Measurements from ENCODE around the gene ZSCAN12. TPM values are rescaled to one million over a fixed set of nuclear protein-coding genes. Genes with fewer than 3 reads are reported as not detected.
"Not testable (repeated sequence)": the region's sequence is repeated elsewhere in the genome, so short reads cannot be mapped to it uniquely, and the experiment has no call there.

The ZSCAN12 gene
- polyA plus RNA-seq, 2 donors = 0.79 to 0.99 TPM

DNA sequence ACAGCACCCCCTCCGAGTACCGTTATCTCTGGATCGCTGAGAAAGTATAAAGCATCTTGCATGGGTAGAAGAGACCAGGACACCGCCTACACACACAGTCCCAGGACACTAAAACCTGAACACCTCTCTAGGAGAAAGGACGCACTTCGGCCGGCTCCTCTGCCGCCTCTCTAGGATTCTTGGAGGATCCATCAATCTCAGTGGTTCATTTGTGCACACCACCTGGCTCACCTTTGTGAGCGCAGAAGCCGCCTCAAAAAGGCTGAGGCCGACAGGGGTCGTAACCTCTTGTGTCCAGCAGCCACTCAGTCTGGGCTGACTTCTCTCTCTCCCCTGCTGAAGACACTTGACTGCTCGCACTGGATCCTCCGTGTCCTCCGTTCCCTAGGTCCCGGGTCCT lies 30.2 kb upstream of the ZSCAN12 start:
- H3K9me3 ChIP-seq (ENCODE audit: control insufficient read depth in 2 of 2, insufficient read depth in 1 of 2, low read depth in 1 of 2, low read length in 1 of 2) = no peaks in the 10 kb centered on the region
- no peaks in the 10 kb centered on the region for H3K36me3 ChIP-seq (ENCODE audit: control insufficient read depth in 2 of 2, insufficient read depth in 2 of 2, low read length in 1 of 2)
- H3K4me1 ChIP-seq (ENCODE audit: control insufficient read depth in 2 of 2, insufficient read depth in 2 of 2, low read length in 1 of 2) = no peaks in the 10 kb centered on the region
- H3K4me3 ChIP-seq (ENCODE audit: low read depth in 1 of 2, low read length in 2 of 2) = no peak overlapping the region
- H3K27ac ChIP-seq (ENCODE audit: low read depth in 2 of 2, low read length in 1 of 2) = no peak overlapping the region
- WGBS, 2 donors = 91 to 92% methylated on average over 16 of the region's 16 CpGs
- no peaks in the 10 kb centered on the region for H3K27me3 ChIP-seq (ENCODE audit: control insufficient read depth in 1 of 2, insufficient read depth in 2 of 2, low read length in 2 of 2)

DNA sequence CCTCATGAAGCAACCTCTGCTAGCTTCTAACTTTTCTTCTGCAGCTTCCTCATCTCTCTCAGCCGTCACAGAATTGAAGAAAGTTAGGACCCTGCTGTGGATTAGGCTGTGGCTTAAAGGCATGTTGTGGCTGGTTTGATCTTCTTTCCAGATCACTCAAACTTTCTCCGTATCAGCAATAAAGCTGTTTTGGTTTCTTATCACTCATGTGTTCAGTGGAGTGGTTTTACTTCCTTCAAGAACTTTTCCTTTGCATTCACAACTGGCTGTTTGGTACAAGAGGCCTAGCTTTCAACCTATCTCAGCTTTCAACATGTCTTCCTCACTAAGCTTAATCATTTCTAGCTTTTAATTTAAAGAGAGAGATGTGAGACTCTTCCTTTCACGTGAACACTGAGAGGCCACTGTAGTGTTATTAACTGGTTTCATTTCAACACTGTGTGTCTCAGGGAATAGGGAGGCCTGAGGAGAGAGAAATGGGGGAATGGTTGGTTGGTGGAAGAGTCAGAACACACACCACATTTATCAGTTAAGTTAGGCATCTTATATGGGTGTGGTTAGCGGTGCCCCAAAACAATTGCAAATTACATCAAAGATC lies 26.5 kb upstream of the ZSCAN12 start:
- no peak overlapping the region for H3K27ac ChIP-seq (ENCODE audit: low read depth in 2 of 2, low read length in 1 of 2)
- WGBS, 2 donors = 74 to 87% methylated on average over 4 of the region's 4 CpGs
- H3K36me3 ChIP-seq (ENCODE audit: control insufficient read depth in 2 of 2, insufficient read depth in 2 of 2, low read length in 1 of 2) = no peaks in the 10 kb centered on the region
- no peaks in the 10 kb centered on the region for H3K4me1 ChIP-seq (ENCODE audit: control insufficient read depth in 2 of 2, insufficient read depth in 2 of 2, low read length in 1 of 2)
- H3K9me3 ChIP-seq (ENCODE audit: control insufficient read depth in 2 of 2, insufficient read depth in 1 of 2, low read depth in 1 of 2, low read length in 1 of 2) = no peaks in the 10 kb centered on the region
- no peaks in the 10 kb centered on the region for H3K27me3 ChIP-seq (ENCODE audit: control insufficient read depth in 1 of 2, insufficient read depth in 2 of 2, low read length in 2 of 2)
- H3K4me3 ChIP-seq (ENCODE audit: low read depth in 1 of 2, low read length in 2 of 2) = no peak overlapping the region

DNA sequence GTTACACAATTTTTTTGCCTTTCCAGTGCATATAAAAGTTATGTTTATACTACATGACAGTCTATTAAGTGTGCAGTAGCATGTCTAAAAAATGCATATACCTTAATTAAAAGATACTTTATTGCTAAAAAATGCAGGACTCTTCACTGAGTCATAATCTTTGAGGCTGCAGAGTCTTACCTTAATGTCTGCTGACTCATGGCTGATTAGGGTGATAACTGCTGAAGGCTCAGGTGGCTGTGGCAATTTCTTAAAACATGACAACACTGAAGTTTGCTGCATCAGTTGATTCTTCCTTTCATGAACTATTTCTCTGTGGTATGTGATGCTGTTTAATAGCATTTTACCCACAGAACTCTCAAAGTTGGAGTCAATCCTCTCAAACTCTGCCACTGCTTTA lies 24.6 kb upstream of the ZSCAN12 start:
- Histone ChIP-seq H3K27ac (ENCODE audit: low read depth in 2 of 2, low read length in 1 of 2) (no peak overlapping the region), H3K27me3 (ENCODE audit: control insufficient read depth in 1 of 2, insufficient read depth in 2 of 2, low read length in 2 of 2) (no peaks in the 10 kb centered on the region), H3K9me3 (ENCODE audit: control insufficient read depth in 2 of 2, insufficient read depth in 1 of 2, low read depth in 1 of 2, low read length in 1 of 2) (no peaks in the 10 kb centered on the region), H3K4me3 (ENCODE audit: low read depth in 1 of 2, low read length in 2 of 2) (no peak overlapping the region), H3K36me3 (ENCODE audit: control insufficient read depth in 2 of 2, insufficient read depth in 2 of 2, low read length in 1 of 2) (no peaks in the 10 kb centered on the region), H3K4me1 (ENCODE audit: control insufficient read depth in 2 of 2, insufficient read depth in 2 of 2, low read length in 1 of 2) (no peaks in the 10 kb centered on the region)

DNA sequence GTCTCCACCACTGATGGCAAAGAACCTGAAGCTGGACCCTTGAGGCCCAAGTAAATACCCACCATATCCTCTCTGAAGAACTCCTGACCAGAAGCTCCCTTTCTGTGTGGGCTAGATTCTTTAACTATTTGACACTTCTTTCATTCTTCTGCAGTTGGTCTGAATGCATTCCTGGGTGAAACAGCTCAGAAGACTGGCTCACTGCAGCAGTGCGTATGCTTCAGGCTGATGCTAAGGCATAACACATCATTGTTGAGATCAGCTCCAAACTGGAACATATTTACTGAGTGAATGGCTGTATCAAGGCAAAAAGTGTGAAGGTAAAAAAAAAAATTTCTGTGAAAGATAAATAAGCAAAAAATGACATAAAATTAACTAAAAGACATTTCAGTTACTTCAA lies 24.0 kb upstream of the ZSCAN12 start:
- Histone ChIP-seq H3K9me3 (ENCODE audit: control insufficient read depth in 2 of 2, insufficient read depth in 1 of 2, low read depth in 1 of 2, low read length in 1 of 2) (no peaks in the 10 kb centered on the region), H3K27ac (ENCODE audit: low read depth in 2 of 2, low read length in 1 of 2) (no peak overlapping the region), H3K36me3 (ENCODE audit: control insufficient read depth in 2 of 2, insufficient read depth in 2 of 2, low read length in 1 of 2) (no peaks in the 10 kb centered on the region), H3K27me3 (ENCODE audit: control insufficient read depth in 1 of 2, insufficient read depth in 2 of 2, low read length in 2 of 2) (no peaks in the 10 kb centered on the region), H3K4me3 (ENCODE audit: low read depth in 1 of 2, low read length in 2 of 2) (no peak overlapping the region), H3K4me1 (ENCODE audit: control insufficient read depth in 2 of 2, insufficient read depth in 2 of 2, low read length in 1 of 2) (no peaks in the 10 kb centered on the region)
- WGBS, 2 donors = 96 to 98% methylated on average over 1 of the region's 1 CpG

DNA sequence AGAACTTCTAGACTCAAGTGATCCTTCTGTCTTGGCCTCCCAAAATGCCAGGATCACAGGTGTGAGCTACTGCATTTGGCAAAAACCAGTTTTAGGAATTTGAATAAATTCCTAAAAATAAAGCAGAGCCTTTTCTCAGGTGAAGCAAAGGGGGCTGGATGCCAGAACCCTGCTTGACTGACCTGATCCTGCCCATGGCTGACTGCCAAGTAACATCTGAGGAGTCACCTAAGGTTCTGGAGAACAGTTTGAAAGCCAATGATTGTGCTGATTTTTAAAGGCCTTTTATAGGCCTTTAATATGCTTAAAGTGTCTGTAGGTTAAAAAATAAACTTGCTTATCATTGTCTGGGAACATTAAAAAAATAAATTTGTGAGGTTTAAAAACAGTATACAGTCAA lies 14.1 kb upstream of the ZSCAN12 start:
- Histone ChIP-seq H3K9me3 (ENCODE audit: control insufficient read depth in 2 of 2, insufficient read depth in 1 of 2, low read depth in 1 of 2, low read length in 1 of 2) (peaks cover 0 to 2% of the 10 kb centered on the region in 2 donors), H3K4me1 (ENCODE audit: control insufficient read depth in 2 of 2, insufficient read depth in 2 of 2, low read length in 1 of 2) (no peaks in the 10 kb centered on the region), H3K27ac (ENCODE audit: low read depth in 2 of 2, low read length in 1 of 2) (no peak overlapping the region), H3K27me3 (ENCODE audit: control insufficient read depth in 1 of 2, insufficient read depth in 2 of 2, low read length in 2 of 2) (no peaks in the 10 kb centered on the region), H3K36me3 (ENCODE audit: control insufficient read depth in 2 of 2, insufficient read depth in 2 of 2, low read length in 1 of 2) (no peaks in the 10 kb centered on the region), H3K4me3 (ENCODE audit: low read depth in 1 of 2, low read length in 2 of 2) (no peak overlapping the region)

DNA sequence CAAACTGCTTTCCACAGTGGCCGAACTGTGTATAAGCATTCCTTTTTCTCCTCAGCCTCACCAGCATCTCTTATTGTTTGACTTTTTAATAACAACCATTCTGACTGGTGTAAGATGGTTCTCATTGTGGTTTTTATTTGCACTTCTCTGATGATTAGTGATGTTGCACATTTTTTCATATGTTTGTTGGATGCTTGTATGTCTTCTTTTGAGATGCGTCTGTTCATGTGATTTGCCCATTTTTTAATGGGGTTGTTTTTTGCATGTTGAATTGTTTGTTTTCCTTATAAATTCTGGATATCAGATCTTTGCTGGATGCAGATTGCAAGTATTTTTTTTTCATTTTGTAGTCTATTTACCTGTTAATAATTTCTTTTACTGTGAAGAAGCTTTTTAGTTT lies 11.2 kb upstream of the ZSCAN12 start:
- Histone ChIP-seq H3K9me3 (ENCODE audit: control insufficient read depth in 2 of 2, insufficient read depth in 1 of 2, low read depth in 1 of 2, low read length in 1 of 2) (peaks cover 0 to 2% of the 10 kb centered on the region in 2 donors), H3K27me3 (ENCODE audit: control insufficient read depth in 1 of 2, insufficient read depth in 2 of 2, low read length in 2 of 2) (no peaks in the 10 kb centered on the region), H3K4me3 (ENCODE audit: low read depth in 1 of 2, low read length in 2 of 2) (no peak overlapping the region), H3K36me3 (ENCODE audit: control insufficient read depth in 2 of 2, insufficient read depth in 2 of 2, low read length in 1 of 2) (no peaks in the 10 kb centered on the region), H3K4me1 (ENCODE audit: control insufficient read depth in 2 of 2, insufficient read depth in 2 of 2, low read length in 1 of 2) (no peaks in the 10 kb centered on the region), H3K27ac (ENCODE audit: low read depth in 2 of 2, low read length in 1 of 2) (no peak overlapping the region)
- WGBS, 2 donors = 84 to 94% methylated on average over 2 of the region's 2 CpGs

DNA sequence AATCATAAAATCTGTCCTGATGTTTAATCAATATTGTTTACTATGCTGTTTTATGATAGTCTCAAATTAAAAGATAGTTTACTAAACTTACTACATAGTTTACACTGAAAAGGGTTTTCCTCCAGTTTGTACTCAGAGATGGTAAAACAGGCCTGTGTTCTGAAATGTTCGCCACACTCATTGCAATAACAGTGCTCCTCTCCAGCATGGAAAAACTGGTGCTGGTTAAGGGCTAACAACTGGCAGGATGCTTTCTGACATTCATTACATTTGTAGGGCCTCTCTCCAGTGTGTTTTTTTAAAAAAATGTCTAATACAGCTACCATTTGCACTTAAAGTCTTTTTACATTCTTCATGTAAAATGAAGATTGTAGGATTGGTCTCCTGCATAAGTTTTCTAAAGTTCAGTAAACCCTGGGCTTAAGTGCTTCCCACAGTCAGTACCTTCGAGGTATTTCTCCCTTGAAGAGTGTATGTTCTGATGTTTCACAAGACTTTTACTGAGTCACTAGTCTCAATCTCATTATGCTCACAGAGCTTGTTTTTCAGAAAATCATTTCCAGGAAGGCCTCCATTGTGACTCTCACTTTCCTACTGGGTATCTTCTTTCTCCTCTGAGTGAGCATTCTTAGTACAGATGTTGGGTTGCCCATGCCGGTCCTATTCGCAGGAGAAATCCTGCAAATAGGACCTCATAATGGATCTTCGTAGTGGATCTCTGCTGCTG lies 8.7 kb upstream of the ZSCAN12 start:
- Histone ChIP-seq H3K36me3 (ENCODE audit: control insufficient read depth in 2 of 2, insufficient read depth in 2 of 2, low read length in 1 of 2) (no peaks in the 10 kb centered on the region), H3K4me3 (ENCODE audit: low read depth in 1 of 2, low read length in 2 of 2) (no peak overlapping the region), H3K27ac (ENCODE audit: low read depth in 2 of 2, low read length in 1 of 2) (no peak overlapping the region), H3K4me1 (ENCODE audit: control insufficient read depth in 2 of 2, insufficient read depth in 2 of 2, low read length in 1 of 2) (no peaks in the 10 kb centered on the region), H3K9me3 (ENCODE audit: control insufficient read depth in 2 of 2, insufficient read depth in 1 of 2, low read depth in 1 of 2, low read length in 1 of 2) (no peaks in the 10 kb centered on the region), H3K27me3 (ENCODE audit: control insufficient read depth in 1 of 2, insufficient read depth in 2 of 2, low read length in 2 of 2) (no peaks in the 10 kb centered on the region)
- WGBS, 2 donors = 83 to 87% methylated on average over 5 of the region's 5 CpGs

DNA sequence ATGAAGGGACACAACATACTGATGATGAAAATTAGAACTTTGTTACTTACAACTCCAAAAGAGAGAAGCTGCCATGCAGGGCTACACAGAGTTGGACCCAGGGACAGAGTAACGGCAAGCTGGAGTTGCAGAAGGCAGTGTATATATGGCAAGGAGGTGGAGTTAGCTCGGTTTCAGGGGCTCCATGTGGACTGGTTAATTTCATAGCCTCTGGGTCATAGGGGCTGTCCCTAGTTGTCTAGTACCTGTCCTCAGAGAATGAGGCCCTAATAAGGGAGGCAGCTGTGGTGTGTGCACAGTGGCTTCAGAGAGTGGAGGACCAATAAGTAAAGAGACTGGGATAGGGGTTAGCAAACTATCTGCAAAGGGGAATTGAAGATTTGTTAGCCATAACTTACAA lies 7.9 kb upstream of the ZSCAN12 start:
- WGBS, 2 donors = 60 to 72% methylated on average over 2 of the region's 2 CpGs
- no peaks in the 10 kb centered on the region for H3K36me3 ChIP-seq (ENCODE audit: control insufficient read depth in 2 of 2, insufficient read depth in 2 of 2, low read length in 1 of 2)

DNA sequence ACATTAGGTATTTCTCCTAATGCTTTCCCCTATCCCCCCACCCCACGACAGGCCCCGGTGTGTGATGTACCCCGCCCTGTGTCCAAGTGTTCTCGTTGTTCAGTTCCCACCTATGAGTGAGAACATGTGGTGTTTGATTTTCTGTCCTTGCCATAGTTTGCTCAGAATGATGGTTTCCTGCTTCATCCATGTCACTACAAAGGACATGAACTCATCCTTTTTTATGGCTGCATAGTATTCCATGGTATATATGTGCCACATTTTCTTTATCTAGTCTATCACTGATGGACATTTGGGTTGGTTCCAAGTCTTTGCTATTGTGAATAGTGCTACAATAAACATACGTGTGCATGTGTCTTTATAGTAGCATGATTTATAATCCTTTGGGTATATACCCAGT lies 4.4 kb upstream of the ZSCAN12 start:
- H3K27ac ChIP-seq (ENCODE audit: low read depth in 2 of 2, low read length in 1 of 2); H3K4me3 ChIP-seq (ENCODE audit: low read depth in 1 of 2, low read length in 2 of 2); H3K27me3 ChIP-seq (ENCODE audit: control insufficient read depth in 1 of 2, insufficient read depth in 2 of 2, low read length in 2 of 2); H3K4me1 ChIP-seq (ENCODE audit: control insufficient read depth in 2 of 2, insufficient read depth in 2 of 2, low read length in 1 of 2); H3K9me3 ChIP-seq (ENCODE audit: control insufficient read depth in 2 of 2, insufficient read depth in 1 of 2, low read depth in 1 of 2, low read length in 1 of 2); H3K36me3 ChIP-seq (ENCODE audit: control insufficient read depth in 2 of 2, insufficient read depth in 2 of 2, low read length in 1 of 2): not testable (repeated sequence)
- WGBS, 2 donors = 76 to 88% methylated on average over 4 to 5 of the region's 5 CpGs

More for the DNA sequence above, 7.9 kb upstream of the ZSCAN12 start:
- no peak overlapping the region for H3K4me3 ChIP-seq (ENCODE audit: low read depth in 1 of 2, low read length in 2 of 2)
- no peaks in the 10 kb centered on the region for H3K4me1 ChIP-seq (ENCODE audit: control insufficient read depth in 2 of 2, insufficient read depth in 2 of 2, low read length in 1 of 2)
- no peaks in the 10 kb centered on the region for H3K9me3 ChIP-seq (ENCODE audit: control insufficient read depth in 2 of 2, insufficient read depth in 1 of 2, low read depth in 1 of 2, low read length in 1 of 2)
- no peak overlapping the region for H3K27ac ChIP-seq (ENCODE audit: low read depth in 2 of 2, low read length in 1 of 2)
- no peaks in the 10 kb centered on the region for H3K27me3 ChIP-seq (ENCODE audit: control insufficient read depth in 1 of 2, insufficient read depth in 2 of 2, low read length in 2 of 2)

DNA sequence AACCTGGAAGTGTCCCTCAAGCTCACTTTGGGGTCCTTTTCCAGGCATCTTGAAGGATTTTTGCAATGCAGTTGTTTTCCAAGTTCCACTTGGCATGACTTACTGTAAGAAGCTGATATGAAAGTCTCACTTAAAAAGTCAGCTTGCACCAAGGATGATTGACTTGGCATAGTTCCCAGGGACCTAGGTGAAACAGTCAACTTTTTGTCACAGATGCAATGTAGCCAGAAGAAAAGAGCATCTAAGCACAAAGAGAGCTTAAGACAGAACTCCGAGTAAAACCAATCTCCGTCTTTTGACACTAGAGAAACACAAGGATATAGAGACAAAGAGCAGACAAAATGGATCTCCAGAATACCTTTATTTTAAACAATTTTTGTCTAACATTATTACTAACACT lies 2.6 kb upstream of the ZSCAN12 start:
- no peaks in the 10 kb centered on the region for H3K9me3 ChIP-seq (ENCODE audit: control insufficient read depth in 2 of 2, insufficient read depth in 1 of 2, low read depth in 1 of 2, low read length in 1 of 2)
- no peaks in the 10 kb centered on the region for H3K27me3 ChIP-seq (ENCODE audit: control insufficient read depth in 1 of 2, insufficient read depth in 2 of 2, low read length in 2 of 2)
- 53 to 56% methylated on average over 2 of the region's 2 CpGs for WGBS, 2 donors
- no peak overlapping the region for H3K4me3 ChIP-seq (ENCODE audit: low read depth in 1 of 2, low read length in 2 of 2)
- no peaks in the 10 kb centered on the region for H3K36me3 ChIP-seq (ENCODE audit: control insufficient read depth in 2 of 2, insufficient read depth in 2 of 2, low read length in 1 of 2)
- H3K4me1 ChIP-seq (ENCODE audit: control insufficient read depth in 2 of 2, insufficient read depth in 2 of 2, low read length in 1 of 2) = peaks cover 3 to 4% of the 10 kb centered on the region in 2 donors
- no peak overlapping the region for H3K27ac ChIP-seq (ENCODE audit: low read depth in 2 of 2, low read length in 1 of 2)

All from esophagus (tissue), 2 donors.